ENCODE results near the gene CLPTM1. TPM values are rescaled to one million over a fixed set of nuclear protein-coding genes. Genes with fewer than 3 reads are reported as not detected.
A peak's percentile ranks its signal among the peaks of the same experiment; 100 is the strongest.

CLPTM1 gene
- total and polyA plus RNA-seq, 9 of the 15 experiments (the other 6 are each of a cell fraction or from before 2014, with no cell fraction given): 0.37 to 96.0 (median 27.5) TPM

DNA sequence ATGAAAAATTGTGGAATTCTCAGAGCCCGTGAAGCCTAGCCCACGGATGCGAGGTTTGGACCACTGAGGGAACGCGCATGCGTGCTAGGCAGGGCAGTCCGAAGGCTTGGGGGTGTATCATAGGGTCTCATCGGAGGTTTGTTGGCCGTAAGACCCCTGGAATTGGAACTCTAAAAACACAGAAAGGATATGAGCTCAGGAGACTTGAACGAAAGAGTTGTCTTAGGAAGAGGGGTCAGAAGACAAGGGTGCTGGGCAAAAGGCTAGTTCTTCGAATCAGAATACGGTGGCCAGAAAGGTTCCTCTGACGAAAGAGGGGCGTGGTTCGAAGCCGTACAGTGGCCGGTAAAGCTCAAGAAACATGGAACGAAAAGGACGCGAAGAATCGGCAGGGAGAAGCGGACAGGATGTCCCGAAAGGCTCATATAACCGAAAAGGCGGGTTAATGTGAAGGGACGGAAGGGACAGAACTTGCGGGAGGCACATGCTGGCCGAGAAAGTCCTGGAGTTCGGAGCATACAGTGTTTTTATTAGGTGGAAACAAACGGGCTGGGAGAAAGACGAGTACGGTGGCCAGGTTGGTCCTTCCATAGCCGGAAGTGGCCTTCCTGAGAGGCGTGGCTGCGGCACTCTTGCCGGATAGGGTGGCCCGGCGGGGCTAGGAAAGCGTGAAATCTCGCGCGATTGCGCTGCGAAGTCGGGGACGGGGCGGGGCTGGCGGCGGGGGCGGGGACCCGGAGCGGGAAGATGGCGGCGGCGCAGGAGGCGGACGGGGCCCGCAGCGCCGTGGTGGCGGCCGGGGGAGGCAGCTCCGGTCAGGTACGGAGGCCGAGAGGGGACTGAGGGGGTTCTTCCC lies at the start of gene CLPTM1 (continued):
- TF ChIP-seq ZNF324 (CRISPR knock-in tag; IDR thresholded peaks at IDR 0.05) (no peak), POLR2AphosphoS5 (IDR thresholded peaks at IDR 0.05; ENCODE audit: control insufficient read depth, insufficient read depth, low read depth, low read length) (peak; percentile 81; the same call in 1 of the 2 replicates), TBP (optimal IDR thresholded peaks at IDR 0.05; ENCODE audit: low read depth, low read length) (peak; percentile 73), POLR2G (IDR thresholded peaks at IDR 0.05; ENCODE audit: low read depth, low read length) (peak; percentile 87), XRCC5 (IDR thresholded peaks at IDR 0.05; ENCODE audit: low read depth, low read length) (0 out of 2 replicates have a peak, but pooled peaks have one; percentile 24), PRMT5 (CRISPR knock-in tag; IDR thresholded peaks at IDR 0.05) (no peak), PTBP1 (IDR thresholded peaks at IDR 0.05; ENCODE audit: low read depth, low read length) (no peak), RBM22 (IDR thresholded peaks at IDR 0.05; ENCODE audit: low read depth, low read length, poor library complexity, severe bottlenecking) (no peak), GTF3C2 (IDR thresholded peaks at IDR 0.05; ENCODE audit: borderline replicate concordance, extremely low read depth, insufficient read length) (no peak), CREB1 (IDR thresholded peaks at IDR 0.05) (peak; percentile 68), CREB1 (CRISPR knock-in tag; IDR thresholded peaks at IDR 0.05) (peak; percentile 77), MAFF (IDR thresholded peaks at IDR 0.05; ENCODE audit: low read length) (peak; percentile 28; the same call in 1 of the 2 replicates), GABPB1 (CRISPR knock-in tag; IDR thresholded peaks at IDR 0.05) (peak; percentile 92), HMG20B (CRISPR knock-in tag; IDR thresholded peaks at IDR 0.05) (no peak), TEAD2 (tag; IDR thresholded peaks at IDR 0.05) (no peak), NR3C1 (CRISPR knock-in tag; IDR thresholded peaks at IDR 0.05) (no peak)
- TF ChIP-seq, protein P1, sequence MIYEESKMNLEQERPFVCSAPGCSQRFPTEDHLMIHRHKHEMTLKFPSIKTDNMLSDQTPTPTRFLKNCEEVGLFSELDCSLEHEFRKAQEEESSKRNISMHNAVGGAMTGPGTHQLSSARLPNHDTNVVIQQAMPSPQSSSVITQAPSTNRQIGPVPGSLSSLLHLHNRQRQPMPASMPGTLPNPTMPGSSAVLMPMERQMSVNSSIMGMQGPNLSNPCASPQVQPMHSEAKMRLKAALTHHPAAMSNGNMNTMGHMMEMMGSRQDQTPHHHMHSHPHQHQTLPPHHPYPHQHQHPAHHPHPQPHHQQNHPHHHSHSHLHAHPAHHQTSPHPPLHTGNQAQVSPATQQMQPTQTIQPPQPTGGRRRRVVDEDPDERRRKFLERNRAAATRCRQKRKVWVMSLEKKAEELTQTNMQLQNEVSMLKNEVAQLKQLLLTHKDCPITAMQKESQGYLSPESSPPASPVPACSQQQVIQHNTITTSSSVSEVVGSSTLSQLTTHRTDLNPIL (CRISPR knock-in tag; IDR thresholded peaks at IDR 0.05): no peak
- TF ChIP-seq, protein P2, sequence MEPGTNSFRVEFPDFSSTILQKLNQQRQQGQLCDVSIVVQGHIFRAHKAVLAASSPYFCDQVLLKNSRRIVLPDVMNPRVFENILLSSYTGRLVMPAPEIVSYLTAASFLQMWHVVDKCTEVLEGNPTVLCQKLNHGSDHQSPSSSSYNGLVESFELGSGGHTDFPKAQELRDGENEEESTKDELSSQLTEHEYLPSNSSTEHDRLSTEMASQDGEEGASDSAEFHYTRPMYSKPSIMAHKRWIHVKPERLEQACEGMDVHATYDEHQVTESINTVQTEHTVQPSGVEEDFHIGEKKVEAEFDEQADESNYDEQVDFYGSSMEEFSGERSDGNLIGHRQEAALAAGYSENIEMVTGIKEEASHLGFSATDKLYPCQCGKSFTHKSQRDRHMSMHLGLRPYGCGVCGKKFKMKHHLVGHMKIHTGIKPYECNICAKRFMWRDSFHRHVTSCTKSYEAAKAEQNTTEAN (CRISPR knock-in tag; IDR thresholded peaks at IDR 0.05): 0 out of 2 replicates have a peak, but pooled peaks have one; percentile 24
- TF ChIP-seq, protein P3, sequence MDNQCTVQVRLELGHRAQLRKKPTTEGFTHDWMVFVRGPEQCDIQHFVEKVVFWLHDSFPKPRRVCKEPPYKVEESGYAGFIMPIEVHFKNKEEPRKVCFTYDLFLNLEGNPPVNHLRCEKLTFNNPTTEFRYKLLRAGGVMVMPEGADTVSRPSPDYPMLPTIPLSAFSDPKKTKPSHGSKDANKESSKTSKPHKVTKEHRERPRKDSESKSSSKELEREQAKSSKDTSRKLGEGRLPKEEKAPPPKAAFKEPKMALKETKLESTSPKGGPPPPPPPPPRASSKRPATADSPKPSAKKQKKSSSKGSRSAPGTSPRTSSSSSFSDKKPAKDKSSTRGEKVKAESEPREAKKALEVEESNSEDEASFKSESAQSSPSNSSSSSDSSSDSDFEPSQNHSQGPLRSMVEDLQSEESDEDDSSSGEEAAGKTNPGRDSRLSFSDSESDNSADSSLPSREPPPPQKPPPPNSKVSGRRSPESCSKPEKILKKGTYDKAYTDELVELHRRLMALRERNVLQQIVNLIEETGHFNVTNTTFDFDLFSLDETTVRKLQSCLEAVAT (IDR thresholded peaks at IDR 0.05): no peak; a peak in 1 of 4 replicates

Measured in K562 (cell line).